Naive B cell (primary cell): ENCODE measurements around the gene PDGFC. TPM values are rescaled to one million over a fixed set of nuclear protein-coding genes. Genes with fewer than 3 reads are reported as not detected.

Source experiments
- ATAC-seq, 2 donors: fragments of 150-1000 bp; cut with Tn5 transposase; 2 replicates each; pipeline ENCODE4 v1.10.0; 2021; ENCODE audit warnings: low read depth in 2 of 2, mild to moderate bottlenecking in 2 of 2, moderate library complexity in 2 of 2
- DNase-seq: peaks from one replicate; pipeline ENCODE4 v3.0.0; 2022
- H3K27ac Mint-ChIP-seq, 6 donors: one replicate each; pipeline ENCODE4 v1.8.0; 2020 to 2022; ENCODE audit warnings: mild to moderate bottlenecking in 6 of 6, mixed read lengths in 6 of 6, moderate library complexity in 5 of 6, inconsistent platforms in 2 of 6
- H3K27me3 Mint-ChIP-seq, 3 donors: one replicate each; pipeline ENCODE4 v1.8.0; 2021 to 2022; ENCODE audit warnings: mixed read lengths in 3 of 3, mild to moderate bottlenecking in 1 of 3
- H3K36me3 Mint-ChIP-seq, 2 donors: one replicate each; pipeline ENCODE4 v1.8.0; 2020 to 2022; ENCODE audit warnings: mixed read lengths in 2 of 2, inconsistent platforms in 1 of 2, mild to moderate bottlenecking in 1 of 2
- H3K4me1 Mint-ChIP-seq, 3 donors: one replicate each; pipeline ENCODE4 v1.8.0; 2020 to 2022; ENCODE audit warnings: mixed read lengths in 3 of 3, inconsistent platforms in 1 of 3, mild to moderate bottlenecking in 1 of 3, moderate library complexity in 1 of 3
- H3K4me3 Mint-ChIP-seq, 8 donors: one replicate each; pipeline ENCODE4 v1.8.0; 2020 to 2022; ENCODE audit warnings: mild to moderate bottlenecking in 8 of 8, mixed read lengths in 8 of 8, moderate library complexity in 8 of 8, inconsistent platforms in 2 of 8
- H3K9me3 Mint-ChIP-seq, 7 donors: one replicate each; pipeline ENCODE4 v1.8.0; 2020 to 2022; ENCODE audit warnings: mixed read lengths in 7 of 7, mild to moderate bottlenecking in 5 of 7, inconsistent platforms in 2 of 7, moderate library complexity in 1 of 7
- polyA plus RNA-seq, 6 donors: library from polyadenylated mRNA; unstranded; fragments of 300-500 nt; fragmentation: Illumina TruSeq; gene quantifications; one replicate each; pipeline ENCODE4 v1.2.3, GENCODE V29; 2021; ENCODE audit warnings: low read depth in 6 of 6

PDGFC gene
- polyA plus RNA-seq, 6 donors from 2014 or later = 0.17 to 0.45 TPM; not detected in 4

GRCh38 chr4:156998500-156999174, 27.0 kb upstream of the PDGFC start:
- H3K36me3 Mint-ChIP-seq = peaks cover 0 to 8% of the 10 kb centered on the region in 2 donors
- H3K4me1 Mint-ChIP-seq = no peaks in the 10 kb centered on the region
- DNase-seq (no peak), ATAC-seq (no peak)
- no peaks in the 10 kb centered on the region for H3K27me3 Mint-ChIP-seq
- H3K4me3 Mint-ChIP-seq = no peak overlapping the region
- no peak overlapping the region for H3K27ac Mint-ChIP-seq
- peaks cover 5 to 19% (median 10%) of the 10 kb centered on the region in 7 donors for H3K9me3 Mint-ChIP-seq

GRCh38 chr4:156992943-156993342, 21.3 kb upstream of the PDGFC start:
- DNase-seq (no peak), ATAC-seq (no peak)
- Mint-ChIP-seq H3K9me3 (peaks cover 11 to 26% (median 16%) of the 10 kb centered on the region in 7 donors), H3K36me3 (peaks cover 4 to 15% of the 10 kb centered on the region in 2 donors), H3K27me3 (no peaks in the 10 kb centered on the region), H3K27ac (no peak overlapping the region), H3K4me3 (no peak overlapping the region), H3K4me1 (no peaks in the 10 kb centered on the region)

GRCh38 chr4:156991161-156991560, 19.6 kb upstream of the PDGFC start:
- Mint-ChIP-seq H3K27me3 (no peaks in the 10 kb centered on the region), H3K9me3 (peaks cover 6 to 19% (median 9%) of the 10 kb centered on the region in 7 donors), H3K36me3 (peaks cover 4 to 7% of the 10 kb centered on the region in 2 donors), H3K4me1 (no peaks in the 10 kb centered on the region), H3K27ac (no peak overlapping the region), H3K4me3 (no peak overlapping the region)
- no peak for ATAC-seq
- DNase-seq = no peak

DNA sequence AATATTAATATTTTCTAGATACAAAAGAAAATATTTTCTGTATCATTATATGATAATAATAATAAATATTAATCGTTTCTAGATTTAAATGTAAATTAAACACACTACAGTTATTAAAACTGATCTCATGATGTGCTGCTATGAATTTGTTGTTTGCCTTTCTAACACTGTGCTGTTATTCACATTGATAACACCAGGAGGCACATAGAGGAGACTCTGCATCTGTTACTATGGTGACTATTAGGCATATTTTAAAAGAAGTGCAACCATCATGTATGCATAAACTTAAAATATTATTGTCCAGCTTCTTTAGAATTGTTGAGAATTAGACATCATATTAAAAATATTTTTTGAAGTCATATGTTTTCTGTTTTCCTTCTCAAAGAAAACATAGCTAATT, 11.8 kb upstream of the PDGFC start:
- ATAC-seq = no peak
- no peak overlapping the region for H3K4me3 Mint-ChIP-seq
- peaks cover 0 to 10% (median 0%) of the 10 kb centered on the region in 3 donors for H3K27me3 Mint-ChIP-seq
- no peaks in the 10 kb centered on the region for H3K36me3 Mint-ChIP-seq
- no peak overlapping the region for H3K27ac Mint-ChIP-seq
- DNase-seq = no peak
- H3K4me1 Mint-ChIP-seq = no peaks in the 10 kb centered on the region
- peaks cover 0 to 9% (median 4%) of the 10 kb centered on the region in 7 donors for H3K9me3 Mint-ChIP-seq

GRCh38 chr4:156981262-156981769, 9.7 kb upstream of the PDGFC start:
- DNase-seq (no peak), ATAC-seq (no peak)
- peaks cover 0 to 9% (median 4%) of the 10 kb centered on the region in 7 donors for H3K9me3 Mint-ChIP-seq
- H3K27ac Mint-ChIP-seq = no peak overlapping the region
- no peaks in the 10 kb centered on the region for H3K4me1 Mint-ChIP-seq
- no peak overlapping the region for H3K4me3 Mint-ChIP-seq
- no peaks in the 10 kb centered on the region for H3K36me3 Mint-ChIP-seq
- H3K27me3 Mint-ChIP-seq = peaks cover 0 to 10% (median 0%) of the 10 kb centered on the region in 3 donors

DNA sequence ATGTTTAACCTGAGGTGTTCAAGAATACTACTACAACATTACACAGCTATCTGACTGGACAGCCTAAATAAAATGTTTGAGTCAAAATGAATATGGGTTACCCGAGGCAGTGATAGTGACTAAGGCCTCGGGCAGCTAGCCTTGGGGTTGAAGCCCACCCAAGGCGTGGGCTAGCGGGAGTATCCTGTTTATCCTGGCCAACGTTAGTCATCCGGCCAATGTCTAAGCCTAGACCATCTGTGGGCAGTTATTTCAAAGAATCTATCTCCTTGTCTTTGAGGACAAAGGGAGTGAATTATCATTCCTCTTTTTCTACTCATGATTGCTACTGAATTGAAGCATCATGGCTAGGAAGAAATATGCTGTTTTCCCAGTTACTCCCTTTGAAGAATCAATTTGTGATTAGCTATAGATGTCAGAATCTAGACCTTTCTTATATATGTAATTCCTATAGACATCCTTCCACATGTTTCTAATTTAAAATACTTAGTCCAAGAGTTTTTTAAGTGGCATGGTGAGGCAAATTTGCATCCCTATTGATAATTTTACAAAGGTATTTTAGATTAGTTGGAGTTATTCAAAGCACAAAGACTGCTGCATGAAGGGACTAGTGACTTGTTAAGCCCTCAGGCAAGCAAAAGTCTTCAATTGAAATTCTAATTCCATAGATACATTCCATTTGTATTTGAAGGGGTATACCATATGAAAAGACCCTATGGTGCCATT, 6.0 kb upstream of the PDGFC start:
- no peak overlapping the region for H3K4me3 Mint-ChIP-seq
- H3K9me3 Mint-ChIP-seq = peaks cover 0 to 4% (median 0%) of the 10 kb centered on the region in 7 donors

DNA sequence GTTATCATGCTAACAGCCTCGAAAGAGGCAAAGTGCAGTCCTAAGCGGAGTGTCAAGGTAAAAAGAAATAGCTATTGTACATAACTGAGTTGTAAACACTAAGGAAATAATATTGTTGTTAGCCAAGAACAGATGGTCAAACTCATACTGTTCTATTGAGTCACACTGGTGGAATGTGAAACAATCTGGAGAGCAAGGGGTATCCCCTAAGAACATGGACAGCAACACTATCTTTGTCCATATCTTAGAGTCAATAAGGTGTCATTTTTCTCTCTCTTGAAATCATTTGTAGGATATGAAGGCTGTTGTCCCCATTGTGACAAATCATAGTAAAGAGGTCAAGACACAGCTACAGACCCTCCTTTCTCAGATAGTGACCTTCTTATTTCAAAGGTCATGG, 4.5 kb upstream of the PDGFC start:
- Mint-ChIP-seq H3K27me3 (peaks cover 24 to 42% (median 30%) of the 10 kb centered on the region in 3 donors), H3K4me3 (no peak overlapping the region), H3K4me1 (peaks cover 0 to 7% (median 5%) of the 10 kb centered on the region in 3 donors), H3K36me3 (no peaks in the 10 kb centered on the region), H3K9me3 (peaks cover 0 to 4% (median 0%) of the 10 kb centered on the region in 7 donors), H3K27ac (no peak overlapping the region)
- ATAC-seq = no peak
- no peak for DNase-seq

More for the DNA sequence above, 6.0 kb upstream of the PDGFC start:
- ATAC-seq = no peak
- H3K27me3 Mint-ChIP-seq = peaks cover 21 to 41% (median 28%) of the 10 kb centered on the region in 3 donors
- no peaks in the 10 kb centered on the region for H3K36me3 Mint-ChIP-seq
- DNase-seq = no peak
- H3K4me1 Mint-ChIP-seq = no peaks in the 10 kb centered on the region
- H3K27ac Mint-ChIP-seq = no peak overlapping the region

GRCh38 chr4:156975686-156976085, 4.1 kb upstream of the PDGFC start:
- DNase-seq (no peak), ATAC-seq (no peak)
- H3K4me3 Mint-ChIP-seq = peak overlapping the region in 1 of 8 donors; percentile 13
- H3K27me3 Mint-ChIP-seq = peaks cover 26 to 43% (median 35%) of the 10 kb centered on the region in 3 donors
- H3K36me3 Mint-ChIP-seq = no peaks in the 10 kb centered on the region
- H3K9me3 Mint-ChIP-seq = peaks cover 0 to 4% (median 0%) of the 10 kb centered on the region in 7 donors
- H3K4me1 Mint-ChIP-seq = peaks cover 3 to 10% (median 9%) of the 10 kb centered on the region in 3 donors
- no peak overlapping the region for H3K27ac Mint-ChIP-seq

DNA sequence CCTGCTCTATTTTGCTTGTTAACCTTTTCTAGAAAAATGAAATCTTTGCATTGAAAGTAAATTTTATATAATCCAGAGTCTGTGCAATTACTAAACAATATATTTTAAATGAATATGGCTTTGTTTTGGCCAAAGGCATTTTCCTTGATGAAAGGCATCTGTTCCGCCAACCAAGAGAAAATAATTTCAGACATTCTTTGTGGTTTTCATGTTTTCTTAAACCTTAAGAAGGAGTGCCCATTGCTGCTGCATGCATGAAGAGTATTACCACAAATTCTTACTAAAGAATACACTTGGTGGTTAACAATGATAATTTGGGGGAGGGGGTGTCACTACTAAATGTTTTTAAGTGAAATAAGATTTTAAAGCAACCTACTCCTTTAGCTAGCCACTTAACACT, 2.7 kb upstream of the PDGFC start:
- Mint-ChIP-seq H3K4me3 (no peak overlapping the region), H3K9me3 (peaks cover 0 to under 1% (median 0%) of the 10 kb centered on the region in 7 donors), H3K27me3 (peaks cover 38 to 48% (median 47%) of the 10 kb centered on the region in 3 donors), H3K27ac (no peak overlapping the region), H3K36me3 (no peaks in the 10 kb centered on the region), H3K4me1 (peaks cover 11 to 20% (median 16%) of the 10 kb centered on the region in 3 donors)
- ATAC-seq (no peak), DNase-seq (no peak)

DNA sequence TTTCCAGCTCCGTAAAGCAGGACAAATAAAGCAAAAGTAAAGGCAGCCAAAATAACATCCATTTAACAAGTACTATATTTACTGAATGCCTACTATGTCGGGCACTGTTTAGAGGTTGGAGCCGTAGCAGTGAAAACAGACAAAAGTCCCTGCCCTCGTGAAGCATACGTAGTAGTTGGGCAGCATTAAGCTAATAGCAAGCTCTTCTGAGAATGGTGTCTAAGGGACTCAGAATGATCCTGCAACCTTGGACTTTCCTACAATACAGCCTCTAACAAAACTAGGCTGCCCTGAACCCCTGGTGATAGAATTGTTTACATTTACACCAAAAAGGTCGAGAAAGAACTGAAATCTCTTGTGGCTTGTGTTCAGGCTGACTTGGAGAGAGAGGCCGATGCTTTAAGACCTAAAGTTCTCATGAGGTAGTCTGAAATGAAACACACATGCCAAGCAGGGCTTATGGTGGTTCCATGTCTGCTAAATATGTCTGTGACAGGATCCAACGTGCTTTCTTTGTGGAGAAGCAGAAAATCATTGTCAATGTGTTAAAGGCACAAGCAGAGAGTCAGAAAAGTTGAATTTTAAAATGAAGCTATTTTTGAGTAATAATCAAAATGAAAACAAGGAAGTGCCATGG, 898 bp upstream of the PDGFC start:
- peaks cover 11 to 20% (median 16%) of the 10 kb centered on the region in 3 donors for H3K4me1 Mint-ChIP-seq

DNA sequence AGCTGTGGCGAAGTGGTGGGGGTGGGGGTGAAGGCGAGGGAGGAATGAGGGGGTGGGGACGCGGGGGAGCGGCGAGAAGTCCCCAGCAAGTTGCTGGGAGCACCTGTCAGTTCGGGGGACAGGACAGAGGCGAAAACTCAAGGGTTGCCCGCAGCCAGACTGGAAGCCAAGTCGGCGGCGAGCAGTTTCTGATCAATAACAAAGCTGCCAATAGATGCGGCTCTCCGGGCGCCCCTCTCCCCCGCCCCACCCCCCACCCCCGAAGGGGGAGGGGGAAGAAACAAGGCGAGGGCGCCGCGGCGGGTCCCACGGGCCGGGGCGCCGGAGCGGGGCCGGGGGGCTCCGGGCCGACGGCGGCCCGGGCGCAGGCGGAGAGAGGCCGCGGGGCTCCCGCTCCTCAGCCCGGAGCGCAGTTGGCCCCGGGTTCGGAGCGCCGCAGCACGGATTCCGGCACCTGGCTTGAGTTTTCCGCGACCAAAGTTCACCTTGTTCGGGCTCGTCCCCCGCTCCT, 379 bp downstream of the PDGFC start:
- no peak for DNase-seq
- Mint-ChIP-seq H3K4me1 (peaks cover 11 to 20% (median 16%) of the 10 kb centered on the region in 3 donors), H3K27me3 (peaks cover 58 to 67% (median 63%) of the 10 kb centered on the region in 3 donors), H3K4me3 (peak overlapping the region in 7 of 8 donors; percentile 73 to 85 (median 77)), H3K9me3 (peaks cover 0 to 15% (median 0%) of the 10 kb centered on the region in 7 donors), H3K27ac (no peak overlapping the region), H3K36me3 (no peaks in the 10 kb centered on the region)
- ATAC-seq = peak in 1 of 2 donors; percentile 17

More for the DNA sequence above, 898 bp upstream of the PDGFC start:
- DNase-seq (no peak), ATAC-seq (no peak)
- Mint-ChIP-seq H3K27me3 (peaks cover 54 to 62% (median 58%) of the 10 kb centered on the region in 3 donors), H3K9me3 (peaks cover 0 to 8% (median 0%) of the 10 kb centered on the region in 7 donors), H3K36me3 (no peaks in the 10 kb centered on the region), H3K27ac (peak overlapping the region in 1 of 6 donors; percentile 26), H3K4me3 (peak overlapping the region in 7 of 8 donors; percentile 39 to 84 (median 59))

- H3K36me3 Mint-ChIP-seq = no peaks in the 10 kb centered on the region
- H3K4me1 Mint-ChIP-seq = peaks cover 11 to 20% (median 16%) of the 10 kb centered on the region in 3 donors
- H3K27me3 Mint-ChIP-seq = peaks cover 53 to 67% (median 63%) of the 10 kb centered on the region in 3 donors
- H3K27ac Mint-ChIP-seq = peak overlapping the region in 1 of 6 donors; percentile 14
- peaks cover 0 to 15% (median 0%) of the 10 kb centered on the region in 7 donors for H3K9me3 Mint-ChIP-seq
- ATAC-seq = no peak
- peak overlapping the region; percentile 73 to 85 (median 77) for H3K4me3 Mint-ChIP-seq
- DNase-seq = no peak
These were observed 966 bp downstream of the PDGFC start for GRCh38 chr4:156970501-156971164.
